ENCODE results near the gene TLE1. TPM values are rescaled to one million over a fixed set of nuclear protein-coding genes. Genes with fewer than 3 reads are reported as not detected.
A peak's percentile ranks its signal among the peaks of the same experiment; 100 is the strongest.

The TLE1 gene
- total RNA-seq, 1 donor from 2014 or later, result 56.6 TPM

GRCh38 chr9:81564632-81565031 lies 124.7 kb downstream of the TLE1 start:
- intact Hi-C loops (cut with DNase I), result no loop called here
- DNase-seq (ENCODE audit: low spot score), result no peak
- no peak for ATAC-seq

DNA sequence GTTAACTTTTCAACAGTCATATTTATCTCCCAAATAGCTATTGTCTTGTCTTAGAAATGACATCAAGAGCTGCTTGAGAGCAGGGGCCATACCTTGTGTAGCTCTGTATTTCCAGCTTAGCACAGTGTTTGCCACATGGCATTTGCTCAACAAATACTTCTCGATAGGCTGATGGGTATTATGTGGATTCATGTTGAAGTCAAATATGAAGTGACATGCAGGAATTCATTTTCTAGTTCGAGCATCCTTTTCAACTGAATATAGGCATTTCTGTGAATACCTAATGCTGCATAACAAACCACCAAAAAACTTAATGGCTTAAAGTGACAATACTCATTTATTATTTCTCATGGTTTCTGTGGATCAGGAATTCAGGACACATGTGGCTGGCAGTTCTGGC lies 125.6 kb downstream of the TLE1 start:
- DNase-seq (ENCODE audit: low spot score) (no peak), ATAC-seq (no peak)
- intact Hi-C loops (cut with DNase I), result no loop called here

- DNase-seq (ENCODE audit: low spot score) (no peak), ATAC-seq (no peak)
- intact Hi-C loops (cut with DNase I), result no loop called here
Observed at GRCh38 chr9:81563020-81563407, 126.3 kb downstream of the TLE1 start.

- intact Hi-C loops (cut with DNase I), result no loop called here
- peak; percentile 59 for DNase-seq (ENCODE audit: low spot score)
- ATAC-seq, result no peak
Observed at GRCh38 chr9:81562231-81563019, 126.9 kb downstream of the TLE1 start.

DNA sequence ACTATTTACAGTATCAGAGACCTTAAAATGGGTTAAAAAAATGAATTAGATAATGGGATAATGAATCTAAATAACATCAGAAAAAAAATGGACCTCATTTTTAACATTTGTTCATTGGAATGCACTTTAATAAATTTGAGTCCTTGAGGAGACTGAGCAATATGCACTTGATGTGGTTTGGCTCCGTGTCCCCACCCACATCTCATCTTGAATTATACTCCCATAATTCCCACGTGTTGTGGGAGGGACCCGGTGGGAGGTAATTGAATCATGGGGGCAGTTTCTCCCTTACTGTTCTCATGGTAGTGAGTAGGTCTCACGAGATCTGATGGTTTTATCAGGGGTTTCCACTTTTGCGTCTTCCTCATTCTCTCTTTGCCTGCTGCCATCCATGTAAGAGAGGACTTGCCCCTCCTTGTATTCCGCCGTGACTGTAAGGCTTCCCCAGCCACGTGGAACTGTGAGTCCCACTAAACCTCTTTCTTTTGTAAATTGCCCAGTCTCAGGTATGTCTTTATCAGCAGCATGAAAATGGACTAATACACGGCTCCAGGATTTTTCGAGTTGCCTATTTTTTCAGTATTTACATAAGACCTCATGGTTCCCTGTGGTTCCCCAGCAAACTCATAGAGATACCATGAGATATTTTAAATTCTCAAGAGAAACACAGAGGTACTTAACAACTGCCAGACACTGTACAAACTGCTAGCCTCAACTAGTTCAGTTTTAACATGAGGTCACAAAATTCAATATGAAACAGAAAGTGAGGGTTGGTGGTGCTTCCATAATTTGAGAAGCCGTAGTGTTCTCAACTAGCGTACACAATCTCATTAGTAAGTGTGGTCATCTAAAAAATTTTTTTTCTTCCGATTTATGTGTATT lies 128.3 kb downstream of the TLE1 start:
- no peak for ATAC-seq
- intact Hi-C loops (cut with DNase I), result no loop called here

DNA sequence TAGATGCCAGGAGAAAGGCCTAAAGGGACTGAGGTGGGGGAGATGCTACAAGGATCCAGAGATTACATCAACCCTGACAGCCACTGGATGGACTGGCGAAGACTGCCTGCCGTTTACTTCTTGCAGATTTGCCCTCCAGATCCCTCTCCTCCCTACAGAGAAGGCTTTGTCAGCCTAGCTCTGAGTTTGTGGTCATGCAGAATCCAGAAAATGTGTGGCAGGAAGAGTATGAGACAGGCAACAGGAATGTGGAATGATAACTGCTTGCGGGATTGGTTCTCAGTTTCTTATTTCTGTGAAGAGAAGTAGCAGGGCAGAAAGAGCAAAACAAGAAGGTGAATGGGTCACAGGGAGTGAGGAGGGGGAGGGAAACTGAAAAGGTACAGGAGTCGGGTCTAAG lies 129.6 kb downstream of the TLE1 start:
- DNase-seq (ENCODE audit: low spot score) (no peak), ATAC-seq (no peak)
- intact Hi-C loops (cut with DNase I), result no loop called here

More for the DNA sequence above, 128.3 kb downstream of the TLE1 start:
- DNase-seq (ENCODE audit: low spot score), result no peak

DNA sequence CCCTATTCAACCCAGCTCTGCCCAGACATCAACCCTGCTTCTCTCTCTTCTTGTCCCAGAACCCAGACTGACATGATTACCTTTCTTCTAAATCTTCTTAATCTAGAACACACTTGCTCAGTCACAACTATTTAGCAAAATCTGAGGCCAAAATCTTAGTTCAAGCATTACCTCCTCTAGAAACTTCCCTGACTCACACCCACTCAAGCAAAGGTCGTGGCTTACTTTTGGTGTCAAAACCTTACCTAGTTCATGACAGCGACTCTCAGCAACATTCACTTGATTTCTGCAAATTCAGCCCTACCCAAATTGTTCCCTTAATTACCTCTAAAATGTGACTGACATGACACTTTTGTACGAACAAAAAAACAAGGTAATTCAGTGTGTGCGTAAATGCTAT lies 130.2 kb downstream of the TLE1 start:
- ATAC-seq (no peak), DNase-seq (ENCODE audit: low spot score) (no peak)
- intact Hi-C loops (cut with DNase I), result no loop called here

- DNase-seq (ENCODE audit: low spot score) (no peak), ATAC-seq (peak; percentile 95)
- intact Hi-C loops (cut with DNase I), result no loop called here
Observed at GRCh38 chr9:81558091-81558830, 131.1 kb downstream of the TLE1 start.

DNA sequence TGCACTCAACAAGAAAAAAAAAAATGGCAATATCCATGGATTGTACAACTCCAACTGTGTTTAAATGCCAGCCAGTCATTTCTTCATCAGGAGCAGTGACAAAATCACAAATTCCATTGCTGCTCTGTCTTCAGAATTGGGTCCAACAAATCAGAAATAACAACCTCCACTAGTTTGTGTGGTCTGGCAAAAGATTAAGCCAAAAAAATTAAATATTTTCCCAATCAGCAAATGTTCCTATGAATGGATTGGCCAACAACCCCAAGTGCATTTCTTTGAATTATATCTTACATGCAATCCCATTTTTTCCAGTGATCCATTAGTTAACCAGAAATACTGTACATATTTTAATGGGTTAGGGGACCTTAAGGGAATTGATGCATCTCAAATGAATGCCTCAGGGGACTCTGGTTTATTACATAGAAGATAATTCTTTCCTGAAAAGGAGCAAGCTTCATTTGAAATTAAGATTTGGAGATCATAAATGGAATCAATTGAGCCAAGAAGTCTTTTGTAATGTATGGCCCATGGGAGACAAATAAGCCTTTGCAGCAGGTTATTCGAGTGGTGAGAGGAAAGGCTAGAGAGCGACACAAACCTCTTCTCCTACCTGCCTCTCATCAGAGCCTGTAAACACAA lies 131.8 kb downstream of the TLE1 start:
- ATAC-seq (peak; percentile 56), DNase-seq (ENCODE audit: low spot score) (no peak)
- intact Hi-C loops (cut with DNase I), result no loop called here

DNA sequence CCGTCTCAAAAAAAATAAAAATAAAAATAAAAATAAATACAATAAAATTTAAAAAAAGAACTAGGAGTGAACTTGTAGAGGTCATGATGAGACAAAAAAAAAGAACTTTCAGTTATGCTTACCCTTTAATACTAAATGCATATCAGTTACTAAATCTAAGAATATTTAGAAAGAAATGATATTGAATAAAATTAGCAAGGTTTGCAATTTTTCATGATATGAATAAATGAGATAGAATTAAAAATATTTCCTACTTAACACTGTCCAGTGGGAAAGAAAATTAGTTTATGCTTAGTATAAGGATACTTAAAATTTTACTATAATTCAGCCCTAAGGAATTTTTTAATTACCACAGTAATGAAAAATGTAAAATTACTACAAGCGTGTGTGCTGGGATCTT lies 132.4 kb downstream of the TLE1 start:
- DNase-seq (ENCODE audit: low spot score), result no peak
- ATAC-seq, result no peak
- intact Hi-C loops (cut with DNase I), result no loop called here

GRCh38 chr9:81552581-81552991 lies 136.8 kb downstream of the TLE1 start:
- peak; percentile 88 for ATAC-seq
- DNase-seq (ENCODE audit: low spot score), result no peak
- intact Hi-C loops (cut with DNase I), result no loop called here

- intact Hi-C loops (cut with DNase I), result no loop called here
- DNase-seq (ENCODE audit: low spot score) (no peak), ATAC-seq (no peak)
Observed at GRCh38 chr9:81550207-81550583, 139.2 kb downstream of the TLE1 start.

DNA sequence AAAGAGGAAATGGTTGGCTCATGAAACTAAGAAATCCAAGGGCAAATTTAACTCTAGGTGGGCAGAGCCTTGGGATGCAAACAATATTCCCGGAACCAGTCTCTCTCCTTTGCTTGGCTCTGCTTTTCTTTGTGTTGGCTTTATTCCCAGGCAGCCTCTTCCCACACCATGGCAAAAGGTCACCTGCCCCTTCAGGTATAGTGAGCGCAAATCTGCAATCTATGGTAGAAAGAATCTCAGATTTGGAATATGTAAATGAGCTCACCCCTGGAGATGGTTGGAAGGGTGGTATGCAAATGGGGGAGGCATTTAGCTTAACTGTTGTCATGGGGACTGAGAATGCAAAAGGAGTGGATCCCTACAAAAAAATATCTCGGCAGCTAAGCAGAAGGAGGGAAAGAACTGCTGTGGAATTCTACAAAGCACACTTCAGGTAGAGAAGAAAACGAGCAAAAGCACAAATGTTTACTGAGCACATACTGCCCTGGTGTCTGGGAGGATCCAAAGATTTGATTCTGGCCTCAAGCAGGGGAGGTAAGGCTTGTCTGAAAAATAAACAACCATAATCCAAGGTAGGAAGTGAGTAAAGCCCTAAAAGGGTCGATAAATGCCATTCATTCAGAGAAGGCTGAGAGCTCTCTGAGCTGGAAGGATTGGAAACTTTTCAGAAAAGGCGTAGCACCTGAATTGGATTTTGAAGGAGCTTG lies 139.7 kb downstream of the TLE1 start:
- ATAC-seq, result no peak
- DNase-seq (ENCODE audit: low spot score), result no peak
- intact Hi-C loops (cut with DNase I), result no loop called here

GRCh38 chr9:81548911-81549310 lies 140.4 kb downstream of the TLE1 start:
- no peak for ATAC-seq
- intact Hi-C loops (cut with DNase I), result no loop called here
- DNase-seq (ENCODE audit: low spot score), result no peak

DNA sequence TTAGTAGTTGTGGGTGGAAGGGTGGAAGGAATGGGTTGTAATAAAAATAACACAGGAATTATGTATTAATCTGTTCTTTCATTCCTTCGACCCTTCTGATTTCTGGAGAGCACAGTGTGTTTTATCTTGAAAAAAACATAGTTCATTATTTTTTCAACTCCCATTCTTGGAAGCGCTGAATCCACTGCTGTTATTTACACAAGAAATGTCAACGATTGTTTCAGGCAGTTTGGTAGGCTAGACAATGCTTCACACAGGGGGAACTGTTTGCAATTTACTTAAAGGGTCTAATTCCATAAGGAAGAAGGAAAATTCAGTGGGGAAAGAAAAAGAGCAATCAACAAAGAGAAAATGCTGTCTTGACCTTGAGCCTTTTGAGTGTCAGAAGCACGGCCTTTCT lies 142.9 kb downstream of the TLE1 start:
- intact Hi-C loops (cut with DNase I), result no loop called here
- no peak for ATAC-seq
- DNase-seq (ENCODE audit: low spot score), result no peak

DNA sequence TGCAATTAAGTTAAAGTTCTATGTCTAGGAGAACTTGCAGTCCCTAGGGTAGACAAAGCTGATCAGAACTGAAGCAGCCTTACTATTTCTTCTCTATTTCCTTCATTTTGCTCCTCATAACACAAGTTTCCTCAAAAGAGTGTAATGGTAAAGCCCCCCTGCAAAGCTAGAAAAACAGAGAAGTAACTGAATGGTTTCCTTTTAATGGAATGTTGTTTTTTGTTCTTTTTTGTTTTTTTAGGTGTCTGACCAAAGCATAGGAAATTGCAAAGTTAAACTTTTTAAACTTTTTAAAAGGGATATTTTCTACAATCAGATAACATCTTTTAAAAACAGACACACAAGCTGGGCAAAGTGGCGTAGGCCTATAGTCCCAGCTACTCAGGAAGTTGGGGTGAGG lies 145.7 kb downstream of the TLE1 start:
- intact Hi-C loops (cut with DNase I), result no loop called here
- DNase-seq (ENCODE audit: low spot score) (no peak), ATAC-seq (no peak)

DNA sequence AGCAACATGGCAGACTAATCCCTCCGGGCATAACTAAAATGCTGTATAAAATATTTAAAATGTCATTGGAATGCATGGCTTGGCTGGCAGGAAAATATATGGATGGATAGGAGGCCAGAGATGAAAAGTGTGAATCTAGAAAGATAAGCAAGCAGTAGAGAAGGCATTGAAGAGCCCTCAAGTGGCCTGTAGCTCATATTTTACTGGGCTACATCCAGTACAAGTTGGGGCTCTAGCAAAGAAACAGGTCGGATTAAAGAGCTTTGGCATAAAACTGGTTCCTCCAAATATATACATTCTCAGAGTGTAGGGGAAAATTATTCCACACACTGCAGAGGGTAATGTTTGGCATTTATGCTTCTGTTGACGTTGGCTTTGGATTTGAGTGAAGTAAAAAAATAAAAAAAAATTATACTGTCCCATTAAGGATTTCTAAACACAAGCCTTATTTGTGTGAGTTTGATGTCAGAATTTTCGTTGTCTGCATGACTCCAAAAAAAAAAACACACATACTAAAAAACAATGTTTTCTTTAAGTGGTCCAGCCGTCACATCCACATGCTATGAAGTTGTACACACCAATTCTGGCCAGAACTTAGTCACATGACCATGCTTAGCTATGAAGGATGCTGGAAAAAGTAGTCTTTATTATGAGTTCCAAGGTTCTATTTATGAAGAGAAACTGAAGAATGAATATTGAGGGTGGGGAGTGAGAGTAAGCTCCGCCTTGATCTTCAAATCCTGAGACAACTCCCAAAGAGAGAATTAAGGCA lies 147.0 kb downstream of the TLE1 start:
- ATAC-seq (peak; percentile 62), DNase-seq (ENCODE audit: low spot score) (no peak)
- intact Hi-C loops (cut with DNase I), result no loop called here

GRCh38 chr9:81540142-81540710 lies 149.1 kb downstream of the TLE1 start:
- DNase-seq (ENCODE audit: low spot score) (no peak), ATAC-seq (no peak)
- intact Hi-C loops (cut with DNase I), result no loop called here
